Activated naive CD4-positive, alpha-beta T cell treated with anti-CD3 and anti-CD28 coated beads, Interleukin-2, amount 50 U/mL, for 72 hours (primary cell): ENCODE data around the gene HOXD13. TPM values are rescaled to one million over a fixed set of nuclear protein-coding genes. Genes with fewer than 3 reads are reported as not detected.

ENCODE experiments used
- ATAC-seq, 2 donors: fragments of 150-1000 bp; cut with Tn5 transposase; 2 replicates each; pipeline ENCODE4 v1.10.0; 2021; ENCODE audit warnings: mild to moderate bottlenecking in 2 of 2, moderate library complexity in 2 of 2
- DNase-seq, 2 donors: peaks; one replicate each; pipeline ENCODE4 v3.0.0; 2021 to 2022; ENCODE audit warnings: low spot score in 2 of 2
- H3K27ac Mint-ChIP-seq, 2 donors: one replicate each; pipeline ENCODE4 v1.8.0; 2022; ENCODE audit warnings: mild to moderate bottlenecking in 2 of 2, mixed read lengths in 2 of 2
- H3K36me3 Mint-ChIP-seq, 2 donors: one replicate each; pipeline ENCODE4 v1.8.0; 2022; ENCODE audit warnings: mixed read lengths in 2 of 2
- H3K9me3 Mint-ChIP-seq, 2 donors: one replicate each; pipeline ENCODE4 v1.8.0; 2022; ENCODE audit warnings: mixed read lengths in 2 of 2
- total RNA-seq, 2 donors: library from RNA; stranded (reverse); gene quantifications; one replicate each; pipeline ENCODE4 v1.2.3, GENCODE V29; 2022

HOXD13 gene
- total RNA-seq: not detected

GRCh38 chr2:176092270-176093144 lies at the start of gene HOXD13:
Gene HOXD13 (plus strand): TSS chr2:176092721. CDS start chr2:176092891, 170 bp downstream.
- H3K36me3 Mint-ChIP-seq: peaks cover 17 to 47% of the 10 kb centered on the region in 2 donors
- DNase-seq: peak in 1 of 2 donors; percentile 17
- no peak for ATAC-seq
- peak within 1 kb of the TSS in 1 of 2 donors; percentile 36 for H3K27ac Mint-ChIP-seq
- H3K9me3 Mint-ChIP-seq: no peaks in the 10 kb centered on the region

- DNase-seq: no peak
- Mint-ChIP-seq H3K9me3 (no peaks in the 10 kb centered on the region), H3K36me3 (no peaks in the 10 kb centered on the region), H3K27ac (no peak overlapping the region)
- no peak for ATAC-seq
Observed at GRCh38 chr2:176056406-176056805, 36.1 kb upstream of the HOXD13 start.

GRCh38 chr2:176063958-176064357 lies 28.6 kb upstream of the HOXD13 start:
- Mint-ChIP-seq H3K27ac (no peak overlapping the region), H3K9me3 (no peaks in the 10 kb centered on the region)
- peak in 1 of 2 donors; percentile 87 for ATAC-seq

GRCh38 chr2:176066645-176067588 lies 25.6 kb upstream of the HOXD13 start:
- Mint-ChIP-seq H3K36me3 (peaks cover 0 to 10% of the 10 kb centered on the region in 2 donors), H3K9me3 (no peaks in the 10 kb centered on the region), H3K27ac (no peak overlapping the region)
- ATAC-seq (no peak), DNase-seq (no peak)

More at GRCh38 chr2:176063958-176064357, 28.6 kb upstream of the HOXD13 start:
- peaks cover 0 to 4% of the 10 kb centered on the region in 2 donors for H3K36me3 Mint-ChIP-seq
- no peak for DNase-seq

GRCh38 chr2:176067589-176068418 lies 24.7 kb upstream of the HOXD13 start:
- DNase-seq: no peak
- H3K27ac Mint-ChIP-seq: no peak overlapping the region
- ATAC-seq: no peak

GRCh38 chr2:176068419-176068832 lies 24.1 kb upstream of the HOXD13 start:
- ATAC-seq: no peak
- Mint-ChIP-seq H3K9me3 (no peaks in the 10 kb centered on the region), H3K36me3 (peaks cover 0 to 10% of the 10 kb centered on the region in 2 donors), H3K27ac (no peak overlapping the region)
- DNase-seq: no peak

More at GRCh38 chr2:176067589-176068418, 24.7 kb upstream of the HOXD13 start:
- Mint-ChIP-seq H3K9me3 (no peaks in the 10 kb centered on the region), H3K36me3 (peaks cover 0 to 10% of the 10 kb centered on the region in 2 donors)

GRCh38 chr2:176071330-176072291 lies 20.9 kb upstream of the HOXD13 start:
- no peak overlapping the region for H3K27ac Mint-ChIP-seq
- ATAC-seq (no peak), DNase-seq (no peak)
- peaks cover 0 to 28% of the 10 kb centered on the region in 2 donors for H3K36me3 Mint-ChIP-seq
- H3K9me3 Mint-ChIP-seq: peaks cover 6 to 9% of the 10 kb centered on the region in 2 donors

GRCh38 chr2:176072292-176072669 lies 20.2 kb upstream of the HOXD13 start:
- Mint-ChIP-seq H3K36me3 (peaks cover 0 to 30% of the 10 kb centered on the region in 2 donors), H3K9me3 (peaks cover 6 to 10% of the 10 kb centered on the region in 2 donors), H3K27ac (no peak overlapping the region)
- ATAC-seq: no peak
- no peak for DNase-seq

- peaks cover under 1 to 31% of the 10 kb centered on the region in 2 donors for H3K36me3 Mint-ChIP-seq
- no peak overlapping the region for H3K27ac Mint-ChIP-seq
- no peak for ATAC-seq
- DNase-seq: no peak
- H3K9me3 Mint-ChIP-seq: peaks cover 6 to 10% of the 10 kb centered on the region in 2 donors
Observed at GRCh38 chr2:176072951-176073904, 19.3 kb upstream of the HOXD13 start.

GRCh38 chr2:176074919-176075425 lies 17.5 kb upstream of the HOXD13 start:
- no peak overlapping the region for H3K27ac Mint-ChIP-seq
- DNase-seq (no peak), ATAC-seq (no peak)
- H3K36me3 Mint-ChIP-seq: peaks cover 15 to 41% of the 10 kb centered on the region in 2 donors
- peaks cover 6 to 16% of the 10 kb centered on the region in 2 donors for H3K9me3 Mint-ChIP-seq

GRCh38 chr2:176075481-176075880 lies 17.0 kb upstream of the HOXD13 start:
- DNase-seq (no peak), ATAC-seq (no peak)
- Mint-ChIP-seq H3K27ac (no peak overlapping the region), H3K9me3 (peaks cover 6 to 16% of the 10 kb centered on the region in 2 donors), H3K36me3 (peaks cover 15 to 41% of the 10 kb centered on the region in 2 donors)

- H3K36me3 Mint-ChIP-seq: peaks cover 15 to 41% of the 10 kb centered on the region in 2 donors
- H3K27ac Mint-ChIP-seq: no peak overlapping the region
- peaks cover 6 to 16% of the 10 kb centered on the region in 2 donors for H3K9me3 Mint-ChIP-seq
- DNase-seq (no peak), ATAC-seq (no peak)
Observed at GRCh38 chr2:176076063-176076462, 16.5 kb upstream of the HOXD13 start.

- Mint-ChIP-seq H3K9me3 (peaks cover 6 to 16% of the 10 kb centered on the region in 2 donors), H3K36me3 (peaks cover 15 to 45% of the 10 kb centered on the region in 2 donors), H3K27ac (no peak overlapping the region)
- DNase-seq: no peak
- no peak for ATAC-seq
Observed at GRCh38 chr2:176076796-176077195, 15.7 kb upstream of the HOXD13 start.
